Measurements from ENCODE around the gene IRF2BP1. TPM values are rescaled to one million over a fixed set of nuclear protein-coding genes. Genes with fewer than 3 reads are reported as not detected.

Gene IRF2BP1
- total and polyA plus RNA-seq, 4 donors, result 4.9 to 16.8 (median 16.4) TPM

DNA sequence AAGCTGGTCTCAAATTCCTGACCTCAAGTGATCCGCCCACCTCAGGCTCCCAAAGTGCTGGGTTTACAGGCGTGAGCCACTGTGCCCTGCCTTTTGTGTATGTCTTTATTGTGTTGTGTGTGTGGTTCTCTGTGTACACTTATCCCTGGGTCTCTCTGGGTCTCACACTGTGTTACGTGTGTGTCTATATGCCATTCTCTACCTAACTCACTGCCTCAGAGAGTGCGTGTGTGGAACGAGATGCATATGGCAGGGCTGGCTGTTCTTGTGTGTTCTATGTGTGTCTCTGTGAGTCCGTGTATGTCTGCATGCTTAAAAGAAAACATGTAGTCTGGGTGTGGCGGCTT is 11.3 kb downstream of the IRF2BP1 start:
- Histone ChIP-seq H3K4me1 (ENCODE audit: control insufficient read depth in 4 of 4, insufficient read depth in 4 of 4, low read length in 3 of 4) (peaks cover 14 to 74% (median 40%) of the 10 kb centered on the region in 4 donors), H3K4me3 (ENCODE audit: low read depth in 1 of 3, low read length in 3 of 3) (no peak overlapping the region), H3K36me3 (ENCODE audit: control insufficient read depth in 4 of 4, insufficient read depth in 3 of 4, low read depth in 1 of 4, low read length in 3 of 4) (peaks cover 0 to 4% (median 1%) of the 10 kb centered on the region in 4 donors), H3K27me3 (ENCODE audit: control insufficient read depth in 4 of 4, insufficient read depth in 4 of 4, low read length in 3 of 4) (no peaks in the 10 kb centered on the region), H3K9me3 (ENCODE audit: control insufficient read depth in 4 of 4, low read length in 3 of 4) (no peaks in the 10 kb centered on the region), H3K9ac (ENCODE audit: low read depth in 1 of 2, low read length in 2 of 2) (peak overlapping the region in 1 of 2 donors; percentile 80), H3K27ac (ENCODE audit: low read depth in 1 of 2, low read length in 2 of 2) (peak overlapping the region; percentile 89 to 94)
- DNase-seq (ENCODE audit: low spot score), result no peak
- TF ChIP-seq RAD21 (IDR thresholded peaks at IDR 0.05), result no peak
- TF ChIP-seq TAF1 (conservative IDR thresholded peaks at IDR 0.05), result no peak
- TF ChIP-seq REST (IDR thresholded peaks at IDR 0.05), result no peak
- TF ChIP-seq EGR1 (IDR thresholded peaks at IDR 0.05; ENCODE audit: low read depth in 2 of 2), result no peak
- no peak for TF ChIP-seq NR2F2 (IDR thresholded peaks at IDR 0.05)
- no peak for TF ChIP-seq ATF3 (IDR thresholded peaks at IDR 0.05)
- 55% methylated on average over 7 of the region's 7 CpGs for WGBS

DNA sequence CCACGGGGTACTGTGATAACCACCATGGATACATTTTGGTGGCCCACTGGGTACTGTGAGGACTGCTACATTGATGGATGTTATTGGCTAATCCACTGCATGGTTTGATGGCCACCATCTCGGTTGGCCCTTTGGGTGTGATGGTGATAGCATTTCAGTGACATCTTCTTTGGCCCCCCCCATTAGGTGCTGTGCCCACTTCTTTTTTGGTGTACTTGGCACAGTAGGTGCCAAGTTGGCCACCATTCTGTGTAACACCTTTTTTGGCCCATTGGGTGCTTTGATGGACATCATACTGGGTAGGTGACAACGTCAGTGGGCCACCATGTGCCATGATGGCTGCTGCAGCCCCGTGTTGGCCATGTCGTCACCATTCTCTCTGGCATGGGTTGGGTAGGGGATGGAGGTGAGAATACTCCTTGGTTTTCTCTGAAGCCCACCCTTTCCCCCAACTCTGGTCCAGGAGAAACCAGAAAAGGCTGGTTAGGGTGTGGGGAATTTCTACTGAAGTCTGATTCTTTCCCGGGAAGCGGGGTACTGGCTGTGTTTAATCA is 12.6 kb downstream of the IRF2BP1 start:
- no peak for DNase-seq (ENCODE audit: low spot score)
- Histone ChIP-seq H3K27me3 (ENCODE audit: control insufficient read depth in 4 of 4, insufficient read depth in 4 of 4, low read length in 3 of 4) (no peaks in the 10 kb centered on the region), H3K4me1 (ENCODE audit: control insufficient read depth in 4 of 4, insufficient read depth in 4 of 4, low read length in 3 of 4) (peaks cover 20 to 73% (median 42%) of the 10 kb centered on the region in 4 donors), H3K27ac (ENCODE audit: low read depth in 1 of 2, low read length in 2 of 2) (peak overlapping the region; percentile 89 to 94), H3K4me3 (ENCODE audit: low read depth in 1 of 3, low read length in 3 of 3) (no peak overlapping the region), H3K9me3 (ENCODE audit: control insufficient read depth in 4 of 4, low read length in 3 of 4) (no peaks in the 10 kb centered on the region), H3K36me3 (ENCODE audit: control insufficient read depth in 4 of 4, insufficient read depth in 3 of 4, low read depth in 1 of 4, low read length in 3 of 4) (peaks cover 0 to 4% (median 1%) of the 10 kb centered on the region in 4 donors), H3K9ac (ENCODE audit: low read depth in 1 of 2, low read length in 2 of 2) (no peak overlapping the region)
- TF ChIP-seq GABPA (IDR thresholded peaks at IDR 0.05 in 1 of 2, conservative IDR thresholded peaks at IDR 0.05 in 1 of 2), result no peak
- no peak for TF ChIP-seq ATF3 (IDR thresholded peaks at IDR 0.05)
- no peak for TF ChIP-seq MAX (IDR thresholded peaks at IDR 0.05)
- TF ChIP-seq, protein P1, sequence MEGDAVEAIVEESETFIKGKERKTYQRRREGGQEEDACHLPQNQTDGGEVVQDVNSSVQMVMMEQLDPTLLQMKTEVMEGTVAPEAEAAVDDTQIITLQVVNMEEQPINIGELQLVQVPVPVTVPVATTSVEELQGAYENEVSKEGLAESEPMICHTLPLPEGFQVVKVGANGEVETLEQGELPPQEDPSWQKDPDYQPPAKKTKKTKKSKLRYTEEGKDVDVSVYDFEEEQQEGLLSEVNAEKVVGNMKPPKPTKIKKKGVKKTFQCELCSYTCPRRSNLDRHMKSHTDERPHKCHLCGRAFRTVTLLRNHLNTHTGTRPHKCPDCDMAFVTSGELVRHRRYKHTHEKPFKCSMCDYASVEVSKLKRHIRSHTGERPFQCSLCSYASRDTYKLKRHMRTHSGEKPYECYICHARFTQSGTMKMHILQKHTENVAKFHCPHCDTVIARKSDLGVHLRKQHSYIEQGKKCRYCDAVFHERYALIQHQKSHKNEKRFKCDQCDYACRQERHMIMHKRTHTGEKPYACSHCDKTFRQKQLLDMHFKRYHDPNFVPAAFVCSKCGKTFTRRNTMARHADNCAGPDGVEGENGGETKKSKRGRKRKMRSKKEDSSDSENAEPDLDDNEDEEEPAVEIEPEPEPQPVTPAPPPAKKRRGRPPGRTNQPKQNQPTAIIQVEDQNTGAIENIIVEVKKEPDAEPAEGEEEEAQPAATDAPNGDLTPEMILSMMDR (IDR thresholded peaks at IDR 0.05; ENCODE audit: low read depth, low read length, missing input control), result no peak
- no peak for TF ChIP-seq RAD21 (IDR thresholded peaks at IDR 0.05)
- no peak for TF ChIP-seq REST (IDR thresholded peaks at IDR 0.05)
- TF ChIP-seq, protein P2, sequence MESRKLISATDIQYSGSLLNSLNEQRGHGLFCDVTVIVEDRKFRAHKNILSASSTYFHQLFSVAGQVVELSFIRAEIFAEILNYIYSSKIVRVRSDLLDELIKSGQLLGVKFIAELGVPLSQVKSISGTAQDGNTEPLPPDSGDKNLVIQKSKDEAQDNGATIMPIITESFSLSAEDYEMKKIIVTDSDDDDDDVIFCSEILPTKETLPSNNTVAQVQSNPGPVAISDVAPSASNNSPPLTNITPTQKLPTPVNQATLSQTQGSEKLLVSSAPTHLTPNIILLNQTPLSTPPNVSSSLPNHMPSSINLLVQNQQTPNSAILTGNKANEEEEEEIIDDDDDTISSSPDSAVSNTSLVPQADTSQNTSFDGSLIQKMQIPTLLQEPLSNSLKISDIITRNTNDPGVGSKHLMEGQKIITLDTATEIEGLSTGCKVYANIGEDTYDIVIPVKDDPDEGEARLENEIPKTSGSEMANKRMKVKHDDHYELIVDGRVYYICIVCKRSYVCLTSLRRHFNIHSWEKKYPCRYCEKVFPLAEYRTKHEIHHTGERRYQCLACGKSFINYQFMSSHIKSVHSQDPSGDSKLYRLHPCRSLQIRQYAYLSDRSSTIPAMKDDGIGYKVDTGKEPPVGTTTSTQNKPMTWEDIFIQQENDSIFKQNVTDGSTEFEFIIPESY (IDR thresholded peaks at IDR 0.05), result no peak
- no peak for TF ChIP-seq SP1 (IDR thresholded peaks at IDR 0.05)
- TF ChIP-seq RXRA (IDR thresholded peaks at IDR 0.05), result no peak
- no peak for TF ChIP-seq FOXA2 (IDR thresholded peaks at IDR 0.05)
- TF ChIP-seq FOXA1 (IDR thresholded peaks at IDR 0.05), result no peak
- no peak for TF ChIP-seq HNF4G (IDR thresholded peaks at IDR 0.05)
- TF ChIP-seq EGR1 (IDR thresholded peaks at IDR 0.05; ENCODE audit: low read depth in 2 of 2), result no peak
- TF ChIP-seq YY1 (IDR thresholded peaks at IDR 0.05), result no peak
- WGBS, result 55% methylated on average over 7 of the region's 7 CpGs

All from liver (tissue), 9 donors.